Measurements from ENCODE around the gene MPPE1. TPM values are rescaled to one million over a fixed set of nuclear protein-coding genes. Genes with fewer than 3 reads are reported as not detected.

Gene MPPE1
- total and polyA plus RNA-seq, 12 donors: 18.3 to 45.9 (median 34.1) TPM

- WGBS, 2 donors: 83 to 86% methylated on average over 4 of the region's 4 CpGs
- Histone ChIP-seq H3K36me3 (no peaks in the 10 kb centered on the region), H3K4me1 (peaks cover 0 to 12% (median 3%) of the 10 kb centered on the region in 9 donors), H3K9me3 (no peaks in the 10 kb centered on the region), H3K4me3 (no peak overlapping the region), H3K27ac (no peak overlapping the region), H3K27me3 (no peaks in the 10 kb centered on the region)
- intact Hi-C loops (cut with DNase I): loop anchor here in 1 of 10 donors (10.0 kb wide), 1 partner anchor 149 kb away; no protein-coding TSS in a partner anchor
- no peak for TF ChIP-seq CTCF (IDR thresholded peaks at IDR 0.05)
- no peak for DNase-seq
- no peak for ATAC-seq
Observed at GRCh38 chr18:11845654-11846053, 62.5 kb downstream of the MPPE1 start.

- Histone ChIP-seq H3K4me1 (peaks cover 0 to 3% (median under 1%) of the 10 kb centered on the region in 9 donors), H3K27ac (no peak overlapping the region), H3K27me3 (no peaks in the 10 kb centered on the region), H3K4me3 (no peak overlapping the region), H3K36me3 (no peaks in the 10 kb centered on the region), H3K9me3 (no peaks in the 10 kb centered on the region)
- intact Hi-C loops (cut with DNase I): loop anchor here in 1 of 10 donors (10.0 kb wide), 1 partner anchor 150 kb away; no protein-coding TSS in a partner anchor
- TF ChIP-seq CTCF (IDR thresholded peaks at IDR 0.05): no peak
- DNase-seq: no peak
- WGBS, 2 donors: 87 to 93% methylated on average over 6 of the region's 6 CpGs
- ATAC-seq: no peak
Observed at GRCh38 chr18:11844436-11844835, 63.7 kb downstream of the MPPE1 start.

GRCh38 chr18:11842562-11842961 is 65.6 kb downstream of the MPPE1 start:
- H3K4me3 ChIP-seq: no peak overlapping the region
- ATAC-seq (no peak), DNase-seq (no peak)
- no peaks in the 10 kb centered on the region for H3K9me3 ChIP-seq
- no peak overlapping the region for H3K27ac ChIP-seq
- WGBS, 2 donors: 74 to 76% methylated on average over 5 of the region's 5 CpGs
- intact Hi-C loops (cut with DNase I): loop anchor here in 1 of 10 donors (10.0 kb wide), 1 partner anchor 152 kb away; no protein-coding TSS in a partner anchor
- H3K27me3 ChIP-seq: no peaks in the 10 kb centered on the region
- peaks cover 0 to 3% (median 0%) of the 10 kb centered on the region in 9 donors for H3K4me1 ChIP-seq
- no peaks in the 10 kb centered on the region for H3K36me3 ChIP-seq
- no peak for TF ChIP-seq CTCF (IDR thresholded peaks at IDR 0.05)

GRCh38 chr18:11840493-11840892 is 67.6 kb downstream of the MPPE1 start:
- WGBS, 2 donors: 37 to 46% methylated on average over 6 of the region's 6 CpGs
- H3K9me3 ChIP-seq: no peaks in the 10 kb centered on the region
- H3K27ac ChIP-seq: no peak overlapping the region
- no peak for TF ChIP-seq CTCF (IDR thresholded peaks at IDR 0.05)
- DNase-seq (no peak), ATAC-seq (no peak)
- no peaks in the 10 kb centered on the region for H3K27me3 ChIP-seq
- no peak overlapping the region for H3K4me3 ChIP-seq
- intact Hi-C loops (cut with DNase I): loop anchor here in 1 of 10 donors (10.0 kb wide), 1 partner anchor 154 kb away; no protein-coding TSS in a partner anchor
- H3K4me1 ChIP-seq: peaks cover 0 to 3% (median 0%) of the 10 kb centered on the region in 9 donors
- H3K36me3 ChIP-seq: no peaks in the 10 kb centered on the region

All from heart right ventricle (tissue), 16 donors.